GM12891 (cell line): Measurements from ENCODE around the gene SHOC1.
"Not testable (repeated sequence)": the region's sequence is repeated elsewhere in the genome, so short reads cannot be mapped to it uniquely, and the experiment has no call there.

Source experiments
- DNase-seq: peaks from one replicate; pipeline ENCODE4 v3.0.0; 2011; ENCODE audit warnings: low spot score; ENCODE audit not compliant: insufficient read length
- FAIRE-seq: peaks from 2 replicates; lab custom pipeline; 2011; peaks lifted over from hg19 to GRCh38; lab: Jason Lieb, UNC
- PAX5 ChIP-seq: IDR thresholded peaks from 2 replicates; pipeline ENCODE4 v1.6.1; 2011; ENCODE audit warnings: low read length, moderate library complexity, mild to moderate bottlenecking; ENCODE audit not compliant: insufficient read depth, severe bottlenecking
- POLR2A ChIP-seq: IDR thresholded peaks from 2 replicates; pipeline ENCODE4 v1.6.1; 2011; ENCODE audit warnings: low read depth, low read length, control low read depth
- POLR2AphosphoS5 ChIP-seq: IDR thresholded peaks from 2 replicates; pipeline ENCODE4 v1.6.1; 2011; ENCODE audit warnings: low read depth, low read length, control low read depth
- POU2F2 ChIP-seq: IDR thresholded peaks from 2 replicates; pipeline ENCODE4 v1.6.1; 2011; ENCODE audit warnings: low read depth, mild to moderate bottlenecking, control low read depth, low read length, moderate library complexity
- SPI1 ChIP-seq: IDR thresholded peaks from 2 replicates; pipeline ENCODE4 v1.6.1; 2011; ENCODE audit warnings: low read depth, low read length, control low read depth
- TAF1 ChIP-seq: IDR thresholded peaks from 2 replicates; pipeline ENCODE4 v1.6.1; 2011; ENCODE audit warnings: low read depth, low read length, control low read depth

The SHOC1 gene

DNA sequence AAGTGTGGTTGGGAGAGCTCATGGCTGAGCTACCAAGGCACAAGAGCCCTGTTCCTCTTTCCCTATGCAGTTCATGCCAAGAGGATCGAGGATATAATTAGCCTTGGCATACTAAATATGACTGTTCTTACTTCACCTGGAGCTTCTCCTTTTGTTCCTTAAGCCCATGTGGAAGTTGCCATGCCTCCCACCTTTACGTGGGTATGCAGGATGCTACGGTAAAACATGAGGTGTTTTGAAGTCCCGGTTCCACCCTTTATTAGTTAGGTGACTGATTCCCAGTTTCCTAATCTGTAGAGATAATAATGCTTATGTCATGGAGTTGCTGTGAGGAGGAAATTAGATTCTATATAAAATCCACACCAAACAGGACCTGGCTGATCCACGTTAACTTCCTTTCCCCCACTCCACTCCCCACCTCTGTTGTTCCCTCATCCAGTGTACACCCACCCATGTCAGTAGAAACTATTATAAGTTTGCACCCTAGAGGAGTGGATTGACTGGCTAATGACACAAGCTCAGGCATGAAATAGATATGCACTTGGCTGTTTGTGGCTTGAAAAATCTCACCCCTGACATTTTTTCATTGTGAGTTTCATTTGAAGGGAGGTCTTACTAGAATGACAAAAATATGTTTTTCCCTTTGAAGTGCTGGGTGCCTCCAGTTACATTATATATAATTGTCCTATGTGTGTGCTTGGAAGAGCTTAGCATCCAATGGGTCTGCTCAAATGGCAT, 36.8 kb upstream of the SHOC1 start:
- no peak for DNase-seq
- no peak for FAIRE-seq
- TF ChIP-seq SPI1 (no peak), POLR2AphosphoS5 (no peak), PAX5 (no peak), POLR2A (no peak), POU2F2 (no peak), TAF1 (no peak)

DNA sequence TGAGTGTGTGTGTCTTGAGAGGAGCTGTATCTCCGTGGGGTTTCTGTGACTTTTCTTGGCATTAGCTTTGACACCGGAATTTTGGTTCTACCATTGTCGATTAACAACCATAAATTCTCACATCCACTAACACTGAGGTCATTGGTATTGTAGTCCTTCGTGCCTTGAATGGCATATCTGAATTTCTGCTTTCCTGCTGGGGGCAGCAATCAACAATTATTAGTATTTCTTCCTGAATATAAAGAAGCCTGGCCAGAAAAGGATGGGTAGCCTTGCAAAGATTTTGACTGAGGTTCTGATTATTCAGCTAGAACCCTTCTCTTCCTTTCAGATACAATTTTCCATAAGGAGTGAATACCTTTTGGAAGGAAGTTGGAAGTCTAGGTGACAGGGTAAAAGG, 33.5 kb upstream of the SHOC1 start:
- FAIRE-seq, result no peak
- TF ChIP-seq POLR2A, result no peak
- no peak for TF ChIP-seq PAX5
- no peak for TF ChIP-seq TAF1
- no peak for TF ChIP-seq SPI1
- TF ChIP-seq POLR2AphosphoS5, result no peak
- no peak for TF ChIP-seq POU2F2
- DNase-seq, result no peak

DNA sequence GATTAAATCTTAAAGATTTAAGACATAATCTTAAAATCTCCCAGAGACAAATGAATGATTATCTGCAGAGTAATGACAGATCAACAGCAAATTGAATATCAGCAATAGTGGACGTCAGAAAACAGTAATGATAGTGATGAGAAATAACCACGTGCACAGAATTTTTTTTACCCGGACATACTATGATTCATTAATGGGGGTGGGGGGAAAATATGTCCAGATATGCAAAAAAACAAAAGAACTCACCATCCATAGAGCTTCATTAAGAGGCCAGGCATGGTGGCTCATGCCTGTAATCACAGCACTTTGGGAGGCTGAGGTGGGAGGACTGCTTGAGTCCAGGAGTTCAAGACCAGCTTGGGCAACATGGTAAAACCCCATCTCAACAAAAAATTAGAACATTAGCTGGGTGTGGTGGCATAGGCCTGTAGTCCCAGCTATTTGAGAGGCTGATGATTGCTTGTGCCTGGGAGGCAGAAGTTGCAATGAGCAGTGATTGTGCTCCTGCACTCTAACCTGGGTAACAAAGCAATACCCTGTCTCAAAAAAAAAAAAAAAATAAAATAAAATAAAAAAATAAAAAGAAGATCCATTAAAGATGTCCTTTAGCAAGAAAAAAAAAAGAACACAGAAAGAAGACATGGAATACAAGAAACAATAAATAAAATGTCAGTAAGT, 30.9 kb upstream of the SHOC1 start:
- no peak for TF ChIP-seq POLR2AphosphoS5
- TF ChIP-seq SPI1, result no peak
- no peak for TF ChIP-seq POU2F2
- no peak for TF ChIP-seq TAF1
- TF ChIP-seq POLR2A, result no peak
- no peak for TF ChIP-seq PAX5
- no peak for FAIRE-seq
- no peak for DNase-seq

DNA sequence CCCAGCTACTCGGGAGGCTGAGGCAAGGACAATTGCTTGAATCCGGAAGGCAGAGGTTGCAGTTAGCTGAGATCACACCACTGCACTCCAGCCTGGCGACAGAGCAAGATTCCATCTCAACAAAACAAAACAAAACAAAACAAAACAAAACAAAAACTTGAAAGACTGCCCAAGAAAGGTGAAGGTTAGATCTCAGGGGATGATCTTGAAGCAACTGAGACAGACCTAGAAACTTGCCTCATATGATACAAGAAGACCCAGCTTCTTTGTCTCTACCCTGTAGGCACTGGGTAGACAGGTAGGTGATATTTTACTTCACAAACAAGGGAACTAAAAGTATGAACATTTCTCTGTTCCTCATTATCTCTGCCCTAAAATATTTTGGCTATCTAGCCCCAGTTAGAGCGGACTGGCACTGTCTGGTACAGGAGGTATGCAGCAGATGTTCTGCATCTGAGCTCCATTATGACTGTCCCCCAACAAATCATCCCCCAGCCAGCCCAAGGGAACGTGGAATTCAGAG, 26.3 kb upstream of the SHOC1 start:
- peak; percentile 59 for TF ChIP-seq SPI1
- TF ChIP-seq POU2F2, result no peak
- FAIRE-seq, result no peak
- DNase-seq, result no peak

DNA sequence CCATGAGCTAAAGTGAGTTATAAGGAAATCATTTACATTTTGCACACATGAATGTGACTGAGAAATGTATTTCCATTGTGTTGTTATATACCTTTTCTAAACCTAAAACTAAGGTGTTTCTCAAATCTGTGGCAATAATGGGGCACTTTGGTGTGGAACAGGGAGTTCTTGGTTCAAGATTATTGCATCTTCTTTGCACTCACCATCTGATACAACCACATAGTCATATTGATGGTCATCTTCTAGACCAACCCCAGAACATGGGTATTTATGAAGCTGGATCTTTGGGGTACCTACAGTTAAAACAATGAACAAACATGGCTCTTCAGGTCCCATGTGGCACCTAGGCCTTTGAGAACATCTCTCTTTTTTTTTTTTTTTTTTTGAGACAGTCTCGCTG, 24.6 kb upstream of the SHOC1 start:
- no peak for TF ChIP-seq POLR2AphosphoS5
- no peak for TF ChIP-seq SPI1
- no peak for TF ChIP-seq PAX5
- no peak for TF ChIP-seq TAF1
- no peak for TF ChIP-seq POLR2A
- TF ChIP-seq POU2F2, result no peak
- FAIRE-seq, result no peak
- no peak for DNase-seq

DNA sequence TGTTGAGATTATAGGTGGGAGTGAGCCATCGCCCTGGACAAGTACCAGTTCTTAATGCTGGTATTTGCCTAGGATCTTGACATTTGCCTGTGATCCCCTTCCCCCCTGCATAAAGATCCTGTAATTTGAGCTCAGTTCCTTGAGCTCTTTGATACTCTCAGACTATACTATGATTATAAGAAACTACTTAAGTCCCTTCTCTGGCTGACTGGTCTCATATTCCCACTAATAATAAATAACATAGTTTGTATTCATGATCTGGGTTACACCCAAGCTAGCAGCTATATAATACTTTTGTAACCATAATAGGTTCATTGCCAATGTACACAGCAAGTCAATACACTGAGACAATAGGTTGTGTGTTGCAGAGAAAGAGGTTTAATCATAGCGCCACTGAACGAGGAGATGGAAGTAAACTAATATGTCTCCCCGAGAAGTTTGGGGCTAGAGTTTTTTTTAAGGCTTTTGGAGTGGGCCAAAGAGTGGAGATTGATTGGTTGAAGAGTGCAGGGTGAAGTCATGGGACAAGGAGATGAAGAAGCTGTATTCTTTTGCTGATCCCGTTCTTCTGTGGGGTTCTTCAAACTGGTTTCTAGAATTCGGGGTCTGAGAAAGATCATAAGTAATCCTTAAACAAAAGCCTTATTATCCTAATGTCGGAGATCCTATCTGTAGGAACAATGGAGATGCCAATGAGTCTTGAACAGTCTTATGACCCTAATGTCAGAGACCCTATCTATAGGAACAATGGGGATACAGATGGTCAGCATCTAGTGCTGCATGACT, 20.7 kb upstream of the SHOC1 start:
- FAIRE-seq (no peak), DNase-seq (no peak)
- TF ChIP-seq PAX5, result no peak
- no peak for TF ChIP-seq POLR2A
- no peak for TF ChIP-seq POU2F2
- TF ChIP-seq POLR2AphosphoS5, result no peak
- TF ChIP-seq SPI1, result no peak
- TF ChIP-seq TAF1, result no peak

DNA sequence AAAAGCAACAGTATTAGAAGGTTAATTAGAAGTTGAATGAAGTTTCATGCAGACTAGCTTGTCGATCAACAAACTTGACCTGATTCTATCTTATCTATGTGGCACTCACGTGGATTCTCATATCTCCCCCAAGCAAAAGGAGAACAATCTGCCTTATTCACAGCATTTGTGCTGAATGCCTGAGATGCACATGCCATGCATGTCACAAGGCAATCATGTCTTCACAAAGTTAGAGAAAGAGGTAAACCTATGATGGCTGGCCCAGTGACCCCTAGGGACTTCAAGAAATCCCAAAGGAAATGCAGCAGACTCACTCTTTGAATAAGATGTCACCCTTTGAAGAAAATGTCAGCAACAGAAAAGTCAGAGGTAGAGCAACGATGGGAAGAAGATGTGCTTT, 17.6 kb upstream of the SHOC1 start:
- no peak for TF ChIP-seq POU2F2
- no peak for TF ChIP-seq TAF1
- TF ChIP-seq POLR2A, result no peak
- DNase-seq (no peak), FAIRE-seq (no peak)

DNA sequence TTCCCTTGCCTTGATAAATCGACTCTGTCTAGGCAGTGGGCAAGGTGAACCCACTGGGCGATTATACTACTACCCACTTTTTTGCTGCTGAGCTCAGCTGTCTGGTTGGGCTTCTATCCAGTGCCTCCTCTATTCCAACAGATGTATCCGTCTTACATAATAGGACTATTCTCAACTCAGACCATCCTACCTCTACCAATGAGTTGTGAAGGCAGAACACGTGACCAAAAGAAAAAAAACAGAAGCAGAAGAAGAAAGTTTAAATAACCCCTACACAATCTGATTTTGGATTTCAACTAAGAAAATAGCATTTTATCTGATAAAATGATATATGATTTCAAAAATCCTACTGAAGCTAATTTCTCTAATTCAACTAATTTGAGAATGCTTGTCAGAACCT, 16.2 kb upstream of the SHOC1 start:
- FAIRE-seq (no peak), DNase-seq (no peak)
- TF ChIP-seq PAX5 (no peak), SPI1 (no peak), POLR2AphosphoS5 (no peak), POLR2A (no peak), TAF1 (no peak), POU2F2 (no peak)

DNA sequence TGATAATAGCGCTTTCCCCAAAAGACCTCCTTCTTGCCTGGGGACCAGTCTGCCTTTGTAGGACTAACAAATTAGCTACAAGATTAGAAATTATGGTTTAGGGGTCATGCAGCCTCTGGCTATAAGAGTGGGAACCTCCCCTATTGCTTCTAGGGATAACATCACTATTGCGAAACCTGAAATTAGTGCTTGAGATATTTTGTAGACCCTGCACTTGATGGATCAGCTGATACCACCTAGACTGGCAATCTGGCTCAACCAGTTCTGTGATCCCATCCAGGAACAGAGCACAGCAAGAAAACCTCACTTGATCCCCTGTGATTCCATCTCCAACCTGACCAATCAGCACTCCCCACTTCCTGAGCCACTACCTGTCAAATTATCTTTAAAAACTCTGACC, 15.7 kb upstream of the SHOC1 start:
- not testable (repeated sequence) for DNase-seq, FAIRE-seq

DNA sequence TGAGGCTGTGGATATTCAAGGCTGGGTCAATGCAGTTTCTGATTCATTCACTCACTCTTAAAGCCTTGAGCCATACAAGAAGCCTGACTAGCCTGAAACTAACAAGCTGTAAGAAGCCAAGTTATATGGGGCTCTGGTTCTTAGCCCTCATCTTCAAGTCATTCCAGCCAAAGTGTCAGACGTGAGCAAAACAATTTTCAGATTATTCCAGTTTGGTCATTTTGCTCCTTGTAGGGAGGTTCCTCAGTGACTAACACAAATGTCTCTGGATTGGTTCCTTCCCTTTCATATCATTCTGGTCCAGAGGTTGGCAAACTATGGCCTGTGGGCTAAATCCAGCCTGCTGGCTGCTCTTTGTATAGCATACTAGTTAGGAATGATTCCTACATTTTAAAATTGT, 12.5 kb upstream of the SHOC1 start:
- DNase-seq (no peak), FAIRE-seq (no peak)
- no peak for TF ChIP-seq POU2F2
- TF ChIP-seq SPI1, result no peak
- no peak for TF ChIP-seq POLR2AphosphoS5
- no peak for TF ChIP-seq POLR2A
- TF ChIP-seq PAX5, result no peak
- TF ChIP-seq TAF1, result no peak
